ENCODE data around the gene LAMB1.

GRCh38 chr7:108003599-108003935 is 606 bp upstream of the LAMB1 start:
- TF ChIP-seq CTCF (conservative IDR thresholded peaks at IDR 0.05; ENCODE audit: low read length) (no peak), EZH2phosphoT487 (IDR thresholded peaks at IDR 0.05; ENCODE audit: borderline replicate concordance, low read depth, low read length) (no peak)
